Stimulated activated CD8-positive, alpha-beta memory T cell treated with anti-CD3 and anti-CD28 coated beads, Interleukin-7, amount 100 ng/mL, for 4 hours (primary cell): ENCODE data around the gene SLC13A3.
A peak's percentile ranks its signal among the peaks of the same experiment; 100 is the strongest.
"Not testable (repeated sequence)": the region's sequence is repeated elsewhere in the genome, so short reads cannot be mapped to it uniquely, and the experiment has no call there.

ENCODE experiments used
- DNase-seq, 2 donors: peaks; one replicate each; pipeline ENCODE4 v3.0.0-alpha.2; 2020; ENCODE audit warnings: low read depth in 2 of 2

Gene SLC13A3

DNA sequence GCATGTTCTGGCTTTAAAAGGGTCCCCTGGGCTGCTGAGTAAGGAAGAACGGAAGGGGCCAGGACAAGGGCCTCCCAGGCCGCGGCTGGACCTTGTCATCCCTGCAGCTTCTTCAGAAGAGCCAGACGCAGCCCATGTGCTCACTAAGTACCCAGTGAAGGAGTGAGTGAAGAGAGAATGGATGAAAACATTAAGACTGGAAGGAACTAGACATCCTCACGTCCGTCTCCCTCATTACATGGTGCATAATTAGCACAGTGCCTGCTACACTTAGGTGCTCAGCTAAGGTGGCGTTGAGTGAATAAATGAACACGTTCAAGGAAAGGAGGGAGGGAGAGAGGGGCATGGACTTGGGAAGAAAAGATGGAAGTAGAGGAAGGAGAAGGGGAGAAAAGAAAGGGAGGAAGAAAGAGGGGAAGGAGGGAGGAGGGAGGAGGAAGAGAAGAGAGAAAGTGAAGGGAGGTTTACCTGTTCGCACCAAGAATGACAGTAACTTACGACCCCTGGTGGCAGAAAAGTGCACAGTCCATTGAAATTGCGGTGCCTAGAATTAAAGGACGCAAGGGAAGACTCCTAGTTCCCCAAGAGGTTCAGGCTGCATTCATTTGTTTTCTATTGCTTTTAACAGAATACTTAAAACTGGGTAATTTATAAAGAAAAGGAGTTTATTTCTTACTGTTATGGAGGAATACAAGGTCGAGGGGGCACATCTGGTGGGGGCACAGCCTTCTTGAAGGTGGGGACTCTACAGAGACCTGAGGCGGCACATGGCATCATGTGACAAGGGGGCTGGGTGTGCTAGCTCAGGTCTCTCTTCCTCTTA, 30.0 kb upstream of the SLC13A3 start:
- DNase-seq, result peak; percentile 36 to 44

DNA sequence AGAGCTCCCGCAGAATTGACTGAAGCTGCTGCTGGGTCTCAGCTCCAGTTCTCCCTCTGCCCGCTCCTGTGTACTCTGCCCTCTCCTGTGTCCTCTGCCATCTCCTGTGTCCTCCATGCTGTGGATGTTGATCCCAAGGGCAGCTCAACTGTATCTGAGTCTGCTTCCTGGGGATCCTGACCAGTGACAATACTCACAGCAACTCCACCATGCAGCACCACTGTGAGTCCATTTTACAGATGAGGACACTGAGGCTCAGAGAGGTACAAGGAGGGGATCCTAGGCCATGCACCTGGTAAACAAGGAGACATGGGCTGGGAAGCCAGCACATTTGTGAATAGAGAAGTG, 29.4 kb upstream of the SLC13A3 start:
- DNase-seq, result no peak

DNA sequence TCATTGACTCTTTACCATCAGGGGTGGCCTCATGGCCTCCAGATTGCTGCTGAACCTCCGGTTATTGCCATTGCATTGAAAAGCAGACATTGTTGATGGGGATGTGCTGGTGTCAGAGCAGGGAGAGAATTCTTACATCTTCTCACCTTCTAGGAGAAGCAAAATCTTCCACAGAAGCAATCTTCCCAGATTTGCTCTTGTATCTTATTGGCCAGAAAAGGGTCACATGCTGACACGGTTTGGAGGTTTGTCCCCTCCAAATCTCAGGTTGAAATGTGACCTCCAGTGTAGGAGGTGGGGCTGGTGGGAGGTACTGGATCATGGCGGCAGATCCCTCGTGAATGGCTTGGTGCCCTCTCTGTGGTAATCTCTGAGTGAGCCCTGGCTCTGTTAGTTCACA, 27.3 kb upstream of the SLC13A3 start:
- DNase-seq, result no peak

DNA sequence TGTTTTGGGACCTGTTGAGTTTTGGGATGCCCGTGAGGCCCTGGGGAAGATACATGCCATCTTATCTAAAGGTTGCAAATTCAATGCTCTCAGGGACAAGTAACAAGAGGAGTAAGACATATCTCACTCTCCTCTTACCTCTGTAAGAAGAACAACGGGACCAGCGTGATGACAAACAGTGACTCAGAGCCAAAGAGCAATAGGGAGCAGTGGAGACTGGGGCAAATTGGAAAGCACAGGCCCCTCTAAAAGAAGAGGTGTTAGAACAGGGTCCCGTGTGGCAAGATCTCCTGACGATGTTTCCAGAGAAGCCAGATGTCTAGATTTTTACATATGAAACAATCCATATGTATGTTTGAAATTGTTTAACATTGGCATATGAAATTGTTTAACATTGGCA, 26.3 kb upstream of the SLC13A3 start:
- DNase-seq, result no peak

DNA sequence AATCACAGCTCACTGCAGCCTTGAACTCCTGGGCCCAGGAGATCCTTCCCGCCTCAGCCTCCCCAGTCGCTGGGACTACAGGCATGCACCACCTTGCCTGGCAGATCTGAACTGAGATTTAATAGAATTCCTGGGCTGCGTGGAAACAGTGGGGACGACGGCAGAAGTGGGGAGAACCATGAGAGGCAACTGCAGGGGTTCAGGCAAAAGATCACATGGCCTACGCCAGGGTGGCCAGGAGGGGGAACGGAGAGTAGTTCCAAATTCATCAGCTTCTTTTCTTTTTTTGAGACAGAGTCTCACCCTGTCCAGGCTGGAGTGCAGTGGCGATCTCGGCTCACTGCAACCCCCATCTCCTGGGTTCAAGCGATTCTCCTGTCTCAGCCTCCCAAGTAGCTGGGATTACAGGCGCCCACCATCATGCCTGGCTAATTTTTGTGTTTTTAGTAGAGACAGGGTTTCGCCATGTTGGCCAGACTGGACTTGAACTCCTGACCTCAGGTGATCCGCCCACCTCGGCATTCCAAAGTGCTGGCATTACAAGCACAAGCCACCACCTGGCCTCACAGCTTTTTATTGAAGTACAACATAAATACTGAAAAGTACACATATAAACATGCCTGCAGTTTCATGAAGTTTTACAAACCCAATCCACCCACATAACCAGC, 25.5 kb upstream of the SLC13A3 start:
- not testable (repeated sequence) for DNase-seq

DNA sequence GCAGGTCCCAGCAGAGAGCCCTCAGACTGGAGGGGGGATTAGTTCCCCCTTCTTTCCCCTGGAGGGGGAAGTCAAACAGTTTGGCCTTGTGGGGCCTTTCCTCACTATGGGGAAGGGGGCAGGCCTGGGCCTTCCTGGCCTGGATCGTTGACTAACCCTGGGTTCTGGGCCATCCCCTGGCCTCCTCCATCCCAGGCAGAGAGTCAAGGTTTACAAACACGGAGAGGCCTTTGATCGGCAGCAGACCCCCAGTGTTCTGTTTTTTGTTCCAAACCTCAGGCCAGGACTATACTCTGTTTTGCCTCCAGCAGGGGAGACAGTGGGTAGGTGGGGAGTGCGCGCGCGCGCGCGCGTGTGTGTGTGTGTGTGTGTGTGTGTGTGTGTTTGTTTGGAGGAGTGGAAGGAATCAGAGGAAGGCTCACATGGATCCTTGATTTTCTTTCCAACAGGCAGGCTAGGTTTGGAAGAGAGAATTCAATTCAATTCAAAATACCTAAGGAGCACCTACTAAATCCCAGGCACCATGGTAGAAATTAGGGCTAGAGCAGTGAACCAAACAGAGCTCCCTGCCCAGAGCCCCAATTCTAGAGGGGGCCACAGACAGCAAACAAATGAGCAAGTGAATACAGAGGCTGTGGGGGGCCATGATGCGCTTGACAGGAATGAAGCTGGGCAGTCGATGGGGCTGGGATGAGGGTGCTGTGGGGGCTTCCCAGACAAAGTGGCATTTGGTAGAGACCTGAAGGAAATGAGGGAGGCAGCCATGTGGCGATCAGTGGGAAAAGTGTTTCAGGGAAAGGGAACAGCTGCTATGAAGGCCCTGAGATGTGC, 23.2 kb upstream of the SLC13A3 start:
- no peak for DNase-seq

DNA sequence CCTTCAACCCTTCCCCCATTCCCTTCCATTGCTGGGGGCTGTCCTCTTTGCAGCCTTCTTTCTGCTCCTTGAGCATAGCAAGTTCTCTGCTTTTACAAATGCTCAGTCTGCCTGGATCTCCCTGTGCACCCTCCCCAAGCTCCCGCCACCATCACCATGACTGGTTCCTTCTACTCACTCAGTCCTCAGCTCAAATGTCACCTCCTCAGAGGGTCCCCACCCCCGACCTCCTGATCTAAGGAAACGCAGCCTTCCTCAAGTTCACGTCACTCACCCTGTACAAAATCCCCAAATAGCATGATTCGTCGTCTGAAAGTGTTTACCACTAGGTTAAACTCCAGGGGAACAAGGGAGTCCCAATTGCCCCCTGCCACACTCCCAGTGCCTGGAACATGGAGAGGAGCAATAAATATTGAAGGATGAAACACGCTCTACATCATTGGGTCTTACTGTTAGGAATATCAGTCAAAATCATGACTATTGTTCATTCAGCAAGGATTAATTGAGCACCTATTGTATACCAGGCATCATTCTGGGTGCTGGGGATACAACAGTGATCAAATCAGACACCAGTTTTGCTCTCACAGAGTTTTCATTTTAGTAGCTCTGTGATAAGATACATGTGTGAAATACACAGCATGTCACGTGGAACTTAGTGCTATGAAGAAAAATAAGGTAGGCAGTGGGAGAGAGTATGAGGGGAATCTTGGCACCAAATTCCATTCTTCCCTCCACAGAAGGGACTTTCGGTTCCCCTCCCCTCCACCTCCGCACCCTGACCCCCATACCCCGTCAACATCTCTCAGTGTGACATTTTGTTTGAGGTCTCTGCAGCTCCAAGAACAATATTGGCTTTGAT, 22.4 kb upstream of the SLC13A3 start:
- no peak for DNase-seq

DNA sequence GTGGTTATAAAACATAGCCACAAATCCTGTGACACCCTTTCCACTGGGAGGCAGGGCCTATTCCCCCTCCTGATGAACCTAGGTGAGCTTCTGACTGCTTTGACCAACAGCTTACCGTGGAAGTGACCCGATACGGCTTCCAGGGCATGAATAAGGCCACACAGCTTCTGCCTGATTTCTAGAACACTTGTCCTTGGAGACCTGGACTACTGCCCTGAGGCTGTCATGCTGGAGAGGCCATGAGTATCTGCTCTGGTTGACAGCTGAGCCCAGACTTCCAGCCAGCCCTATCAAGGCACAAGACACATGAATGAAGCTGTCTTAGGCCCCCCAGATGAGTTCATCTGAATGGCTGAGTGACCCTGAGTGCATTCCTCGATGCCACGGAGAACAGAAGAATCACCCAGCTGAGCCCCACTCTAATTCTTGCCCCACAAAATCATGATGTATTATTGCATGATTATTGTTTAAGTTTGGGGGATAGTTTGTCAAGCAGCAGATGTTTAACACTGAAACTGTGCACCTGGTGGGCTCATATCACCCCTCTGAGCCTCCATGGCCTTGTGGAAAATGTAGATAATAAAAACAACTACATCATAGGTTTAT, 21.4 kb upstream of the SLC13A3 start:
- no peak for DNase-seq

DNA sequence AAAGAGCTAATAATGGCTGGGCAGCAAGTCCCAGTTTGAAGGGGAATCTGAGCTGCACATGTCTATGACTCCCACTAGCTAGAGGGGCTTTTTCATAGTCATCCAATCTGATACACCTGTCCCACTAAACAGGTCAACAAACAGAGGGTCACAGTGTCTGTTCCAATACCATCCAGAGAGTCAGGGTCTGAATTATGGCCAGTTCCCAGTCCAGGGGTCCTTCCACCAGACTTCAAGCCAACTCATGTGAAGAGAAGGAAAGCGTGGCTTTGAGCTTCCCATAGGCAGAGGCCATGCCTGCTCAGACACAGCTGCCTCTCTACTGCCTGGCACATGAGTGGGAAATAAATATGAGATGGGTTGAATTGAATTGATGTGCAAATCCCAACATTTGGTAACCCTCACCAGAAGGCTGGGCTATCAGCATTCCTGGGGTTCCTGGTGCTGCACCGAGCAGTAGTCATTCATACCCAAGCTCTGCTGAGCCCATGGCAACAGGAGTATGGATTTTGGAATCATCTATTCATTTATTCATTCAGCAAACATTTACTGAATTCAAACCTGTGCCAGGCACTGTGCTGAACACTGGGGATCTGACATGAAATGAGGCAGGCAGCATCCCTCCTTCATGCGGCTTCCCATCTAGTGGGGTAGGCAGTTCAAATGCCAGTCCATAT, 20.7 kb upstream of the SLC13A3 start:
- no peak for DNase-seq

DNA sequence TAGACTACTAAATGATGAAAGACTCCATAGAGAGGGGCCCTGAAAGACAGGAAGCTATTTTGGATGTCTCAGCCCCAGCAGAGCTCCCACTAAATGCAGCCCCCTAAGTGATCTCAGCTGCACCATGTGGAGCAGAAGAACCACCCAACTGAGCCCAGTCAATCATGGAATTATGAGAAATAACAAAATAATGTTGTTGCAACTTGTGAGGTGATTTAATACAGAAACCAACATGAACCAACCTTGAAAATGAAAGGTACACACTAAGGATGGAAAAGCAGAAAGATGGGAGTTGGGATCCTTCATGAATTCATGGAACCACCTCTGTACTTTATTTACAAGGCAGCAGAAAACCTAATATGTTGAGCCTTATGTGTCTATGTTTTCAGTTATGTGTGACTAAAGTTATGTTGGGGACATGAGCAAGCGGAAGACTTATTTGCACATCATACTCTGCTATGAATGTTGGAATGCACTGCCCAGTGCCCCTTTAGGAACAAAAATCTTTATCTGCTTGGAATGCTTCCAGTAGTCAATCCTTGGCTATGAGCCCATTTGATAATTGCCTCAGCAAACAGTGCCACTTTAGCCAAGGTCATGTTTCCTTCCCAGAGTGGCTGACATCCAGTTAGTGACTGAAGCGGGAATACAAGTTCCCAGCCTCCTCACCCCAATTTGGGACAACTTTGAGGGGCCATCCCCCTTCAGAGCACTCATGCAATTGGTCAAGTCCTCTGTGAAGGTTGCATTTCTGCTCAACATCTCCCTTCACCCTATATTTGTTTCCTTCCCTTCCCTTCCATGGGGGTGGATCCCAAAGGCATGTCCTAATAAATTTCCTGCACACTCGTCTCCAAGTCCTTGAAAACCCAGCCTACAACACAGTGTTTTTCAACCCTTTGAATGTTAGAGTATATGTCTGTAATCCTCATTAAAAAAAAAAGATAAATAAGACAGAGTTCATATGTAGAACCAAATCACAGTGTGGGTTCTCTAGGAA, 19.6 kb upstream of the SLC13A3 start:
- no peak for DNase-seq

DNA sequence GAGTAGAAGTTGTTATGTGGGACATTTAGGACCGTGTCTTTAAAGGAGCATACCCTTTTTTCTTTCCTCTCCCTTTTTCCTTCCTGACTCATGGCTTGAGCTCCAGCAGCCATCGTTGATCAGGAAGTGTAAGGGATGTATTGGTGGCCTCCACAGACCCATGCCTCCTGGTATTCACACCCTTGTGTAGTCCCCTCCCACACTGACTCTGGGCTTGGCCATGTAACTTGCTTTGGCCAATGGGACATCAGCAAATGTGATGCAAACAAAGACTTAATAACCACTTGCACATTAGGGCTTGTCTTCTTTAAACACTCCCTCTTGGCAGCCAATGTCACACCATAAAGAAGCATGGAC, 18.9 kb upstream of the SLC13A3 start:
- DNase-seq, result no peak

DNA sequence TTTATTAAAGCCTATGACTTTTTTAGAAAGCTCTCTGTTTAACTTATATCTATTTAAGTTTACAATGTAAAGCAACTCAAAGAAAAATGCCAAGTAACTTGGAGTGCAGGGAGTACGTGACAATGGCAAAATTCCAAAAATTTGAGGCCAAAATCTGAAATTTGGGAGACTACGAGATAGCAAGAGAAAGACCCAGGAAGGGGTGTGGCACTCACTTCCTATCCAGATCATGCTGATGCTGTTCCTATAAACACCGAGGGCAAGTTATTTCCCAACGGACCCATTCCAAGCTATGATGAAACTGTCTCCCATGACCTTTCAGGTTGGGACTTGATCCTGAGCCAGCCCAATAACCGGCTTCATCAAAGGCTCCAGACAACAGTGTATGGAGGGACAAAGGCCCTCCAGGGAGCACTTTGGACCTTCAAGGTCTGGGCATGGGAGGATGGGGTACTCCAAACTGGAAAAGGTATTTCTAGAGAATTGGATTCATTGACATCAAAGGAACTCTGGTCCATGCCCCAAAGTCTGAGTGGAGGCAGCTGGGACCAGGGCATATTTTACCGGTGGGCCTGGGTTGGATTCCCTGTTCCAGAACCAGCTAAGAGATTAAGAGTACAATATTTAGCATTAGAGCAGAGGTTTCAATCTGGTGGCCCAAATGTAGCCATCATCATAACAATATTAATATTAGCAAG, 15.7 kb upstream of the SLC13A3 start:
- no peak for DNase-seq

DNA sequence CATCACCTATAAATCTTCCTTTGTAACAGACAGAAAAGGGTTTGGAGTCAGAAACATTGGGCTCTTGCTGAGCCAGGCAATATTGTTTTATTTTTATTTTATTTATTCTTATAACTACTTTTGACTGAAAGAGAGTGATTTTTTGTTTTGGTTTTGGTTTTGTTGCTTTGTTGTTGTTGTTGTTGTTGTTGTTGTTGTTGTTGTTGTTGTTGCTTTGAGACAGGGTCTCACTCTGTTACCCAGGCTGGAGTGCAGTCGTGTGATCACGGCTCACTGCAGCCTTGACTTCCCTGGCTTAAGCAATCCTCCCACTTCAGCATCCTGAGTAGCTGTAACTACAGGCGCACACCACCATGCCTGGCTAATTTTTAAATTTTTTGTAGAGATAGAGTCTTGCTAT, 15.0 kb upstream of the SLC13A3 start:
- no peak for DNase-seq

DNA sequence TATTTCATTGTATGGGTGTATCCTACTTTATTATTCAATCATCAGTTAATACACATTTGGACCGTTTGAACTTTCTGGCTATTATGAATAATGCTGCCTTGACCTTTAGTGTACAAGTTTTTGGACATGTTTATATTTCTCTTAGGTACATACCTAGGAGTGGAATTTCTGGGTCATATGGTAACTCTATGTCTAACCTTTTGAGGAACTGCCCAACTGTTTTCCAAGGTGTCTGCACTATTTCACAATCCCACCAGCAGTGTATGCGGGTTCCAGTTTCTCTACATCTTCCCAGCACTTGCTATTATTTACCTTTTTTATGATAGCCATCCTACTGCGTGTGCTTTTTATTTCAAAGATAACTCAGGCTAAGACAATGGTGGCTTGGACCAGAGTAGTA, 14.3 kb upstream of the SLC13A3 start:
- no peak for DNase-seq

DNA sequence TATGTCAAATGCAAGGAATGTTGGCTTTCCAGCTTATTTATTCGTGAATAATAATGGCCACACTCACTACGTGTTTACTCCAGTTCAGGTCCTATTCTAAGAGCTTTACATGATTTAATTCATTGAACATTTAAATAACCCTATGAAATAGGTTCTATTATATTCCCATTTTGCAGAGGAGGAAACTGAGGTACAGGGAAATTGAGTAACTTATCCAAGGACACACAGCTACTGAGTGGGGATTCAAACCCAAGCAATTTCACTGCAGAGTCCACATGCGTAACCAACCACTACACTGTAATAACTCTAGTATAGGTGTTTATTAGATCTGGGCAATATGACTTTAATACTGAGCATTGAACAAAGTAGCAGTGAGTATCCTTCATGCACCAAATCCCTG, 12.3 kb upstream of the SLC13A3 start:
- no peak for DNase-seq

DNA sequence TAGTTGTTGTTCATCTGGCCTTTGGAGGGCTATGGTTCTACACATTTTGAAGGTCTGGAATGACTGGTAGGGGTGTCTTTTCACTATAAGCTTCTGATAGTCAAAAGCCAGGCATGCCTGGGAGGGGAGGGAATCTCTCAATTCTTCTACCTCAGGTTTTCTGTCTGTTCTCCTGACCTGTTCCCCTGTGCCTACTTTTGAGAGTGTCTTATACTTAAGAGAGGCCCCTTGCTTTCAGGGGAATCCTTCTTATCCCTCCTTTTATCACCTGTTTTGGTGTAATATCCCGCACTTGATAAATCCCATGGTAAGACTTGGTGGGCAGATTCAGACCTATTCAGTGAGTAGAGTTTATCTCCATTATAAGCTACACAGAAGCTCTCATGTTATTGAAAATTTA, 10.4 kb upstream of the SLC13A3 start:
- no peak for DNase-seq

DNA sequence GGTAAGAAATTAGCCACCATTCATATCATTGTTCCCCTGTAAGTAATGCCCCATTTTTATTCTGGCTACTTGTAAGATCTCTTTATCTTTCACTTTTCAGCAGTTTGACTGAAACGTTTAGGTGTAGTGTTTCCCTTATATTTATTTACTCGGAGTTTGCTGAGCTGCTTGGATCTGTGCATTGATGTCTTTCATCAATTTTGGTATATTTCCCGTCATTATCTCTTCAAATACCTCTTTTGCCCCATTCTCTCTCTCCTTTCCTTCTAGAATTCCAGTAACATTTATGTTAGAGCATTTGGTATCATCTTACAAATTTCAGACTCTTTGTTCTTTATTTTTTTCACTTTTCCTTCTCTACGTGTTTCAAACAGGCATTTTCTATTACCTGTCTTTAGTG, 9.2 kb upstream of the SLC13A3 start:
- no peak for DNase-seq

DNA sequence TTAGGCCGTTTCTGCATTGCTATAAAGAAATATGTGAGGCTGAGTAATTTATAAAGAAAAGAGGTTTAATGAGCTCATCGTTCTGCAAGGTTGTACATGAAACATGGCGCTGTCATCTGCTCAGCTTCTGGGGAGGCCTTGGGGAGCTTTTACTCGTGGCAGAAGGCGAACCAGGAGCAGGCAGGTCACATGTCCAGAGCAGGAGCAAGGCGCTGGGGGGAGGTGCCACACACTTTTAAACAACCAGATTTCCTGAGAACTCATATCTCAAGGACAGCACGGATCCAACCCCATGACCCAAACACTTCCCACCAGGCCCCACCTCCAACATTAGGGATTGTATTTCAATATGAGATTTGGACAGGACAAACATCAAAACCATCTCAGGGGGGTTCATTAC, 6.4 kb upstream of the SLC13A3 start:
- DNase-seq, result no peak

DNA sequence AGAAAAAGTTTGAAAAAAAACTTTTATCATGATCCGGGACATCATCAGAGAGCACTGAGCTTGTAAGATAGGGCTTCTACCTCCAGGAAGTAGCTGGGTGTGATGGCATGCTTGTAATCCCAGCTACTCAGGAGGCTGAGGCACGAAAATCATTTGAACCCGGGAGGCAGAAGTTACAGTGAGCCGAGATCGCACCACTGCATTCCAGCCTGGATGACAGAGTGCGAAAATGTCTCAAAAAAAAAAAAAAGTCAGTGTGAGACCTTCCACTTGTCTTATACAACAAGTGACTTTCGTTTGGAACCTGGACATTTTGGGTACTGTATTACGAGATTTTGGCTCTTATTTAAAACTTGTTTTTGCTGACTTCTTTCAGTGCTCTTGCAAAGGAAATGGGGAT, 5.9 kb upstream of the SLC13A3 start:
- no peak for DNase-seq
